HEK293 (cell line): ENCODE measurements around the gene INF2.

Source experiments
- CTCF ChIA-PET: fragments of 350-600 bp; formaldehyde crosslinking; extraction: SDS; loops from one replicate; lab custom pipeline; 2021; ENCODE audit warnings: antibody characterized with exemption; lab: Yijun Ruan, JAX
- POLR2A ChIA-PET: fragments of 300-600 bp; formaldehyde crosslinking; extraction: SDS; loops from one replicate; lab custom pipeline; 2020; ENCODE audit warnings: antibody characterized with exemption, inconsistent platforms; lab: Yijun Ruan, JAX
- H3K27ac ChIP-seq: fragments of 200-500 bp; sonication (Bioruptor generic); 2 replicates; pipeline ENCODE4 v1.5.1; 2014; ENCODE audit warnings: low read depth, low read length, control low read depth, inconsistent platforms; ENCODE audit errors: extremely low read depth
- H3K36me3 ChIP-seq, 2 experiments: fragments of 200-500 bp in 1 of 2; sonication (Bioruptor generic) in 1 of 2; 1 replicate in 1 of 2; 2 replicates in 1 of 2; pipeline ENCODE4 v1.5.1; 2014 to 2017; ENCODE audit warnings: inconsistent platforms in 2 of 2, low read length in 2 of 2; ENCODE audit not compliant: control insufficient read depth in 2 of 2, insufficient read depth in 1 of 2
- H3K4me1 ChIP-seq: fragments of 200-500 bp; sonication (Bioruptor generic); 2 replicates; pipeline ENCODE4 v1.5.1; 2014; ENCODE audit warnings: mild to moderate bottlenecking, low read length, inconsistent platforms; ENCODE audit not compliant: control insufficient read depth, insufficient read depth
- H3K4me3 ChIP-seq: 2 replicates; pipeline ENCODE4 v1.5.1; 2011; ENCODE audit warnings: low read depth, mild to moderate bottlenecking, control low read depth, low read length, moderate library complexity
- H3K9me3 ChIP-seq: fragments of 200-500 bp; sonication (Bioruptor generic); 2 replicates; pipeline ENCODE4 v1.5.1; 2014; ENCODE audit warnings: low read depth, low read length, inconsistent platforms; ENCODE audit not compliant: control insufficient read depth, insufficient read depth
- BCL11A ChIP-seq: fragments of 450-650 bp; formaldehyde crosslinking; IDR thresholded peaks from 2 replicates; pipeline ENCODE4 v1.5.1; 2016; ENCODE audit warnings: low read depth, missing biosample characterization, missing genetic modification characterization
- CTCF ChIP-seq: fragments of 450-650 bp; formaldehyde crosslinking; IDR thresholded peaks from 2 replicates; pipeline ENCODE4 v1.5.1; 2016; ENCODE audit warnings: missing biosample characterization, missing genetic modification characterization
- EGR2 ChIP-seq: fragments of 450-650 bp; formaldehyde crosslinking; IDR thresholded peaks from 2 replicates; pipeline ENCODE4 v1.5.1; 2016; ENCODE audit warnings: low read depth, missing biosample characterization, missing genetic modification characterization
- GLIS2 ChIP-seq: fragments of 450-650 bp; formaldehyde crosslinking; IDR thresholded peaks from 2 replicates; pipeline ENCODE4 v1.5.1; 2016; ENCODE audit warnings: missing biosample characterization, missing genetic modification characterization
- OVOL3 ChIP-seq: fragments of 450-650 bp; formaldehyde crosslinking; IDR thresholded peaks from 2 replicates; pipeline ENCODE4 v1.5.1; 2016; ENCODE audit warnings: missing biosample characterization, missing genetic modification characterization
- PATZ1 ChIP-seq: fragments of 450-650 bp; formaldehyde crosslinking; IDR thresholded peaks from 2 replicates; pipeline ENCODE4 v1.5.1; 2016; ENCODE audit warnings: missing biosample characterization, missing genetic modification characterization
- ZBTB10 ChIP-seq: fragments of 450-650 bp; formaldehyde crosslinking; IDR thresholded peaks from 2 replicates; pipeline ENCODE4 v1.5.1; 2016; ENCODE audit warnings: missing biosample characterization, missing genetic modification characterization
- ZBTB6 ChIP-seq: fragments of 450-650 bp; formaldehyde crosslinking; IDR thresholded peaks from 2 replicates; pipeline ENCODE4 v1.5.1; 2017; ENCODE audit warnings: missing biosample characterization, missing genetic modification characterization
- ZBTB7A ChIP-seq: fragments of 450-650 bp; formaldehyde crosslinking; IDR thresholded peaks from 2 replicates; pipeline ENCODE4 v1.5.1; 2016; ENCODE audit warnings: low read depth, missing biosample characterization, missing genetic modification characterization
- ZIC2 ChIP-seq: fragments of 450-650 bp; formaldehyde crosslinking; IDR thresholded peaks from 2 replicates; pipeline ENCODE4 v1.5.1; 2016; ENCODE audit warnings: missing biosample characterization, missing genetic modification characterization
- ZNF121 ChIP-seq: fragments of 450-650 bp; formaldehyde crosslinking; IDR thresholded peaks from 2 replicates; pipeline ENCODE4 v1.5.1; 2016; ENCODE audit warnings: missing biosample characterization, missing genetic modification characterization
- ZNF174 ChIP-seq: fragments of 450-650 bp; formaldehyde crosslinking; IDR thresholded peaks from 2 replicates; pipeline ENCODE4 v1.5.0; 2017; ENCODE audit warnings: missing biosample characterization, mild to moderate bottlenecking, missing genetic modification characterization
- ZNF2 ChIP-seq: fragments of 450-650 bp; formaldehyde crosslinking; IDR thresholded peaks from 2 replicates; pipeline ENCODE4 v1.5.1; 2016; ENCODE audit warnings: missing biosample characterization, missing genetic modification characterization
- ZNF239 ChIP-seq: fragments of 450-650 bp; formaldehyde crosslinking; IDR thresholded peaks from 2 replicates; pipeline ENCODE4 v1.5.1; 2016; ENCODE audit warnings: missing biosample characterization, missing genetic modification characterization
- ZNF311 ChIP-seq: fragments of 450-650 bp; formaldehyde crosslinking; IDR thresholded peaks from 2 replicates; pipeline ENCODE4 v1.5.1; 2017; ENCODE audit warnings: missing biosample characterization, missing genetic modification characterization, borderline replicate concordance
- ZNF362 ChIP-seq: fragments of 450-650 bp; formaldehyde crosslinking; IDR thresholded peaks from 2 replicates; pipeline ENCODE4 v1.5.1; 2016; ENCODE audit warnings: missing biosample characterization, missing genetic modification characterization
- ZNF416 ChIP-seq: fragments of 450-650 bp; formaldehyde crosslinking; IDR thresholded peaks from 2 replicates; pipeline ENCODE4 v1.5.1; 2016; ENCODE audit warnings: missing biosample characterization, missing genetic modification characterization
- ZNF549 ChIP-seq: fragments of 450-650 bp; IDR thresholded peaks from 2 replicates; pipeline ENCODE4 v1.5.1; 2018; ENCODE audit warnings: missing biosample characterization, missing genetic modification characterization, mild to moderate bottlenecking, inconsistent platforms, moderate library complexity
- ZNF623 ChIP-seq: fragments of 450-650 bp; formaldehyde crosslinking; IDR thresholded peaks from 2 replicates; pipeline ENCODE4 v1.5.1; 2016; ENCODE audit warnings: missing biosample characterization, missing genetic modification characterization
- ZNF645 ChIP-seq: fragments of 450-650 bp; formaldehyde crosslinking; IDR thresholded peaks from 2 replicates; pipeline ENCODE4; 2016; ENCODE audit warnings: missing biosample characterization, missing genetic modification characterization
- ZNF654 ChIP-seq: fragments of 450-650 bp; formaldehyde crosslinking; IDR thresholded peaks from 2 replicates; pipeline ENCODE4 v1.5.1; 2016; ENCODE audit warnings: low read depth, missing biosample characterization, missing genetic modification characterization
- ZNF664 ChIP-seq: fragments of 450-650 bp; formaldehyde crosslinking; IDR thresholded peaks from 2 replicates; pipeline ENCODE4 v1.5.1; 2016; ENCODE audit warnings: missing biosample characterization, missing genetic modification characterization
- ZSCAN30 ChIP-seq: fragments of 450-650 bp; IDR thresholded peaks from 2 replicates; pipeline ENCODE4 v1.5.1; 2018; ENCODE audit warnings: missing biosample characterization, mild to moderate bottlenecking, missing genetic modification characterization, moderate library complexity

Gene INF2

GRCh38 chr14:104707608-104708595 is 18.5 kb downstream of the INF2 start (continued):
- peak; percentile 26; the same call in 1 of the 2 replicates for TF ChIP-seq ZBTB6

GRCh38 chr14:104708606-104709268 is 19.3 kb downstream of the INF2 start:
- CTCF ChIA-PET: interaction anchor here (0.7 to 1.2 kb wide), 11 partner anchors 9 to 90 kb away, joined by 3 to 5 read pairs (median 3); no protein-coding TSS in a partner anchor
- no peaks in the 10 kb centered on the region for H3K9me3 ChIP-seq
- no peak overlapping the region for H3K4me3 ChIP-seq
- peaks cover 5 to 71% of the 10 kb centered on the region in 2 experiments; a peak in 2 of 3 replicates for H3K36me3 ChIP-seq
- H3K27ac ChIP-seq: no peak overlapping the region
- H3K4me1 ChIP-seq: no peaks in the 10 kb centered on the region
- POLR2A ChIA-PET: interaction anchor here (1.7 kb wide), 1 partner anchor 10 kb away, joined by 5 read pairs; no protein-coding TSS in a partner anchor
- TF ChIP-seq ZNF239 (tag by site-specific recombination) (no peak), OVOL3 (no peak), GLIS2 (tag by site-specific recombination) (peak; percentile 75), ZNF311 (no peak), EGR2 (tag by site-specific recombination) (0 out of 2 replicates have a peak, but pooled peaks have one; percentile 9), ZNF416 (tag by site-specific recombination) (no peak), ZNF174 (tag by site-specific recombination) (no peak), CTCF (tag by site-specific recombination) (peak; percentile 87), ZNF2 (tag by site-specific recombination) (0 out of 2 replicates have a peak, but pooled peaks have one; percentile 17), ZNF549 (tag by site-specific recombination) (no peak), ZNF645 (tag by site-specific recombination) (no peak), ZNF362 (tag by site-specific recombination) (no peak), ZNF654 (tag by site-specific recombination) (peak; percentile 34; the same call in 1 of the 2 replicates), PATZ1 (tag by site-specific recombination) (peak; percentile 40; the same call in 1 of the 2 replicates), ZBTB10 (tag by site-specific recombination) (peak; percentile 51), ZSCAN30 (tag by site-specific recombination) (peak; percentile 19; the same call in 1 of the 2 replicates), ZNF121 (tag by site-specific recombination) (no peak), BCL11A (tag by site-specific recombination) (no peak), ZBTB7A (tag by site-specific recombination) (no peak), ZIC2 (tag by site-specific recombination) (no peak), ZNF664 (tag by site-specific recombination) (no peak), ZNF623 (tag by site-specific recombination) (no peak)
